PFSK-1 (cell line): ENCODE results near the gene EGR2.

Experiments
- FOXP2 ChIP-seq: optimal IDR thresholded peaks from 2 replicates; pipeline ENCODE3; 2011; ENCODE audit warnings: borderline replicate concordance, control low read depth, inconsistent platforms; ENCODE audit not compliant: insufficient read depth; ENCODE audit errors: extremely low read length, extremely low read depth
- POLR2AphosphoS5 ChIP-seq: IDR thresholded peaks from 2 replicates; pipeline ENCODE4 v1.6.1; 2012; ENCODE audit warnings: low read depth, mild to moderate bottlenecking, control low read depth, low read length, moderate library complexity
- REST ChIP-seq, 2 experiments: IDR thresholded peaks; 2 replicates each; pipeline versions ENCODE4 v1.6.1 to v1.8.0; 2011 to 2012; ENCODE audit warnings: low read depth in 2 of 2, low read length in 2 of 2, control low read depth in 1 of 2, inconsistent platforms in 1 of 2, mild to moderate bottlenecking in 1 of 2, moderate library complexity in 1 of 2; ENCODE audit not compliant: insufficient read depth in 1 of 2
- SIN3A ChIP-seq: IDR thresholded peaks from 2 replicates; pipeline ENCODE4 v1.6.1; 2012; ENCODE audit warnings: mild to moderate bottlenecking, low read length, moderate library complexity, borderline replicate concordance; ENCODE audit not compliant: insufficient read depth
- TAF1 ChIP-seq: IDR thresholded peaks from 2 replicates; pipeline ENCODE4 v1.6.1; 2012; ENCODE audit warnings: low read length, control low read depth, borderline replicate concordance; ENCODE audit not compliant: insufficient read depth

EGR2 gene

DNA sequence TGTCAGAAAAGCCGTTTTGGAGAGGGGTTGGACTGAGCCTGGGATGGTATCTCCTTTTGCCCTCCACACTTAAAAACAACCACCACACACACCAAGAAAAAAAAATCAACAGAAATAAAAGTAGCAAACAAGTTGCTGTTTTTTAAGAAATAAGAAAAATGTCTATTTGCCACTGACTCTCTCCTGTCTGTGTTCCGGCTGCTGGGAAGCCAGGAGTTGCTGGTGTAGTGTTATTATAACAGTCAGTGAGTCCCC, 163 bp downstream of the EGR2 start:
- TF ChIP-seq SIN3A (no peak), POLR2AphosphoS5 (no peak), REST (IDR thresholded peaks at IDR 0.05; ENCODE audit: insufficient read depth in 1 of 2, low read depth in 2 of 2, low read length in 2 of 2) (no peak), FOXP2 (no peak), TAF1 (no peak)

- TF ChIP-seq TAF1 (no peak), SIN3A (no peak), REST (IDR thresholded peaks at IDR 0.05; ENCODE audit: insufficient read depth in 1 of 2, low read depth in 2 of 2, low read length in 2 of 2) (no peak), FOXP2 (no peak), POLR2AphosphoS5 (no peak)
Observed at GRCh38 chr10:62815381-62816075, 638 bp downstream of the EGR2 start.

DNA sequence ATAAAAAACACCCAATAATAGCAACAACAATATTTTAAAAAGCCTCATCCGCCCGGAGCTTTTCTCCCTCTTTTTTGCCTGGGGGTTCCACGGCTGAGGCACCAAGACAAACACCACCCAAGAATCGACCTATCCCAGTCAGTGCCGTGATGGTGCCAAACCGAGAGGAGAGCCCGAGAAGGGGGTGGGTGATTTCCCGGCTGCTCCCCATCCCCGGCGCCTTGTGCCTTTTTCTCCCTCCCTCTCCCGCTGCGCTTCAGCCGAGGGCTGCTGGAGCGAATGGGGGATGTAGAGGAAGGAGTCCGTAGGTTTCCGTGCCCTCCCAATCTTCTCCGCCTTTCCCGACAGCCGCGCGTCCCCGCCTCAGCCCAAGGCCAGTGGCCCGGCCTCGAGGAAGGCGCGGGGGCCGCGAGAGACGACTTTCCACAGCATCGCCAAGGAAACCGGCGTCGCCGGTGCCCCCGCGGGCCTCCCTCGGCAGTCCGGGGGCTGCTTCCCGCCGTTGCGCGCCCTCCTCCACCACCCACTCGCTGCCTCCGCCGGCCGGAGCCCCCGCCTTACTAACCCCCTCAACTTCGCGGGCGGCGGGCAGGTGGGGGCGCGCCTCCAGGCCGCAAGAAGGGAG, 1.3 kb downstream of the EGR2 start:
- no peak for TF ChIP-seq REST (IDR thresholded peaks at IDR 0.05; ENCODE audit: insufficient read depth in 1 of 2, low read depth in 2 of 2, low read length in 2 of 2)
- no peak for TF ChIP-seq TAF1
- TF ChIP-seq FOXP2 = no peak
- no peak for TF ChIP-seq POLR2AphosphoS5
- TF ChIP-seq SIN3A = no peak

GRCh38 chr10:62813981-62814380, 2.2 kb downstream of the EGR2 start:
- TF ChIP-seq TAF1 (no peak), POLR2AphosphoS5 (no peak), FOXP2 (no peak), SIN3A (no peak), REST (IDR thresholded peaks at IDR 0.05; ENCODE audit: insufficient read depth in 1 of 2, low read depth in 2 of 2, low read length in 2 of 2) (no peak)

DNA sequence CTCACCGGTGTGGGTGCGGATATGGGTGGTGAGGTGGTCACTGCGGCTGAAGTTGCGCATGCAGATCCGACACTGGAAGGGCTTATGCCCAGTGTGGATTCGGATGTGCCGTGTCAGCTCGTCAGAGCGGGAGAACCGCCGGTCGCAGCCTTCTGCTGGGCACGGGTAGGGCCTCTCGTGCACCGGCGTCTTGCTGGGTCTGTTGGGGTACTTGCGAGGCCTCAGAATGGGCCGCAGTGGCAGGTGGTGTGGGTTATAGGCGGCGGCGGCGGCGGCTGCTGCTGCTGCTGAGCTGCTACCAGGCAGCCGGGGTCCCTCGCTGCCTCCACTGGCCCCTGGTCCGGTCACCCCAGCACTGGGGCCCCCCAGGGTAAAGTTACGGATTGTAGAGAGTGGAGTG, 2.7 kb downstream of the EGR2 start:
- no peak for TF ChIP-seq REST (IDR thresholded peaks at IDR 0.05; ENCODE audit: insufficient read depth in 1 of 2, low read depth in 2 of 2, low read length in 2 of 2)
- TF ChIP-seq SIN3A = no peak
- TF ChIP-seq POLR2AphosphoS5 = no peak
- no peak for TF ChIP-seq FOXP2
- no peak for TF ChIP-seq TAF1
